Spleen (tissue), 7 donors: ENCODE results near the gene IL1B.

ENCODE experiments used
- POLR2A ChIP-seq, 3 donors: fragments of 450-650 bp; IDR thresholded peaks; one replicate each; pipeline ENCODE4 v1.5.1; 2017; ENCODE audit warnings: antibody characterized with exemption in 3 of 3, mild to moderate bottlenecking in 1 of 3
- POLR2AphosphoS5 ChIP-seq, 3 donors: sonication (generic); formaldehyde crosslinking; IDR thresholded peaks; one replicate each; pipeline ENCODE4 v1.5.1; 2017; ENCODE audit warnings: antibody characterized with exemption in 3 of 3
- TF ChIP-seq, protein P1 (sequence below), 11 experiments: fragments of 200-600 bp in 7 of 11; fragments of 450-650 bp in 4 of 11; sonication (generic) in 4 of 11; IDR thresholded peaks in 8 of 11; conservative IDR thresholded peaks in 3 of 11; 1 replicate in 7 of 11; 2 replicates in 4 of 11; pipeline versions ENCODE4 v1.4.0 to v1.8.0; 2016 to 2021; ENCODE audit warnings: antibody characterized with exemption in 11 of 11, inconsistent platforms in 4 of 11, mild to moderate bottlenecking in 1 of 11
- donor health status: DM: no; HTN: no; CAD: no; lungs with moderate emphysema.
- donor health status: DM: no; HTN: no; CAD: no.
- donor health status: DM: no; HTN: no; CAD: no.

DNA sequence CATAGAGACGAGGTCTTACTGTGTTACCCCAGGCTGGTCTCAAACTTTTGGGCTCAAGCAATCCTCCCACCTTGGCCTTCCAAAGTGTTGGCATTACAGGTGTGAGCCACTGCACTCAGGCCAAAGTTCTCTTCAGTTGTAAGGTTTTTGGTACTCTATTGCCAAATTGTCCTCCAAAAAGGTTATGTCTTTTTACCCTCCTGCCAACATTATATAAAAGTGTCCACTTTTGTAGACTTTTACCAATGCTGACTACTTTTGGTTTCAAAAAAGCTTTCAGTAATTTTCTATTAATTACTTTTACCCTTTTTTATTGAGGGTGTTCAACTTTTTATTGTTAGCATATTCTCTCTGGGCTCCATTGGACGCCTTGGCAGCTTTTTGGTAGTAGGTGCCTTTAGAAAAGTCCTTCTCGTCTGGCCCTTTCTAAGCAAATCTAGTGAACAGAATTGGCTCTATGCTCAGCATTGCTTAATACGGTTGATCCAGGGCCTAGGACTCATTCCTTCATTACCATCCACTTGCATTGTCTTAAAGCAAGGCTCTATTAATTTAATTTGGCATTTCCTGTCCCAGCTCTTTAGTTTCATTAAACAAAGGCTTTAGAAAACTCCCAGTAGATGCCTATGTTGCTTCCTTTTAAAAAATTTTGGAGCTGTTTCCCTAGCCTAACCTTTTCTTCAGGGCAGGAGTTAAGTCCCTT lies 35.5 kb downstream of the IL1B start:
- no peak for TF ChIP-seq POLR2A (IDR thresholded peaks at IDR 0.05)
- TF ChIP-seq, protein P1, sequence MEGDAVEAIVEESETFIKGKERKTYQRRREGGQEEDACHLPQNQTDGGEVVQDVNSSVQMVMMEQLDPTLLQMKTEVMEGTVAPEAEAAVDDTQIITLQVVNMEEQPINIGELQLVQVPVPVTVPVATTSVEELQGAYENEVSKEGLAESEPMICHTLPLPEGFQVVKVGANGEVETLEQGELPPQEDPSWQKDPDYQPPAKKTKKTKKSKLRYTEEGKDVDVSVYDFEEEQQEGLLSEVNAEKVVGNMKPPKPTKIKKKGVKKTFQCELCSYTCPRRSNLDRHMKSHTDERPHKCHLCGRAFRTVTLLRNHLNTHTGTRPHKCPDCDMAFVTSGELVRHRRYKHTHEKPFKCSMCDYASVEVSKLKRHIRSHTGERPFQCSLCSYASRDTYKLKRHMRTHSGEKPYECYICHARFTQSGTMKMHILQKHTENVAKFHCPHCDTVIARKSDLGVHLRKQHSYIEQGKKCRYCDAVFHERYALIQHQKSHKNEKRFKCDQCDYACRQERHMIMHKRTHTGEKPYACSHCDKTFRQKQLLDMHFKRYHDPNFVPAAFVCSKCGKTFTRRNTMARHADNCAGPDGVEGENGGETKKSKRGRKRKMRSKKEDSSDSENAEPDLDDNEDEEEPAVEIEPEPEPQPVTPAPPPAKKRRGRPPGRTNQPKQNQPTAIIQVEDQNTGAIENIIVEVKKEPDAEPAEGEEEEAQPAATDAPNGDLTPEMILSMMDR (IDR thresholded peaks at IDR 0.05 in 8 of 11, conservative IDR thresholded peaks at IDR 0.05 in 3 of 11) = no peak
- TF ChIP-seq POLR2AphosphoS5 (IDR thresholded peaks at IDR 0.05) = no peak
